ENCODE data around the gene GSPT1. TPM values are rescaled to one million over a fixed set of nuclear protein-coding genes. Genes with fewer than 3 reads are reported as not detected.

Gene GSPT1
- total RNA-seq, 5 donors from 2014 or later (not counting 1 experiment from before 2014, with no cell fraction given), result 84.2 to 166 (median 92.5) TPM

GRCh38 chr16:11843206-11843605 is 72.5 kb downstream of the GSPT1 start:
- H3K4me1 ChIP-seq (ENCODE audit: control insufficient read depth in 1 of 2, extremely low read depth in 1 of 2, insufficient read depth in 2 of 2, low read length in 2 of 2), result peaks cover 0 to 4% of the 10 kb centered on the region in 2 experiments
- ChIA-PET POLR2A (no interaction called here), CTCF (interaction anchor here in 1 of 2 donors (0.7 kb wide), 1 partner anchor 45 kb away, joined by 6 read pairs; no protein-coding TSS in a partner anchor)
- H3K4me1 Mint-ChIP-seq, result peaks cover 8 to 19% (median 14%) of the 10 kb centered on the region in 3 donors
- H3K4me3 ChIP-seq (ENCODE audit: control insufficient read depth in 1 of 2, extremely low read depth in 1 of 2, low read length in 1 of 2), result no peak overlapping the region
- H3K4me3 Mint-ChIP-seq, result no peak overlapping the region
- no peaks in the 10 kb centered on the region for H3K9me3 Mint-ChIP-seq
- H3K27ac ChIP-seq (ENCODE audit: low read length), result no peak overlapping the region
- H3K9me3 ChIP-seq, result no peaks in the 10 kb centered on the region
- H3K27ac Mint-ChIP-seq, result no peak overlapping the region
- H3K27me3 ChIP-seq (replicated peaks in 1 of 2; ENCODE audit: control insufficient read depth in 2 of 2, extremely low read depth in 1 of 2, insufficient read depth in 2 of 2, low read length in 1 of 2), result no peaks in the 10 kb centered on the region
- peaks cover 9 to 91% of the 10 kb centered on the region in 2 donors for H3K36me3 ChIP-seq (ENCODE audit: control insufficient read depth in 2 of 2, extremely low read depth in 1 of 2, insufficient read depth in 1 of 2, low read length in 1 of 2)
- peaks cover 43% of the 10 kb centered on the region for H3K36me3 Mint-ChIP-seq
- ATAC-seq (replicated peaks in 1 of 4), result no peak
- WGBS (ENCODE audit: insufficient coverage), result no CpG with 5 or more reads among the region's 11 CpGs
- no peaks in the 10 kb centered on the region for H3K27me3 Mint-ChIP-seq
- DNase-seq, result no peak

GRCh38 chr16:11841026-11841425 is 74.7 kb downstream of the GSPT1 start:
- H3K27me3 Mint-ChIP-seq, result no peaks in the 10 kb centered on the region

GRCh38 chr16:11836650-11837244 is 79.0 kb downstream of the GSPT1 start:
- H3K4me3 Mint-ChIP-seq, result no peak overlapping the region
- H3K27me3 Mint-ChIP-seq, result no peaks in the 10 kb centered on the region
- no peak for DNase-seq
- Histone ChIP-seq H3K36me3 (ENCODE audit: control insufficient read depth in 2 of 2, extremely low read depth in 1 of 2, insufficient read depth in 1 of 2, low read length in 1 of 2) (peaks cover 5 to 55% of the 10 kb centered on the region in 2 donors), H3K4me1 (ENCODE audit: control insufficient read depth in 1 of 2, extremely low read depth in 1 of 2, insufficient read depth in 2 of 2, low read length in 2 of 2) (no peaks in the 10 kb centered on the region), H3K9me3 (no peaks in the 10 kb centered on the region), H3K4me3 (ENCODE audit: control insufficient read depth in 1 of 2, extremely low read depth in 1 of 2, low read length in 1 of 2) (no peak overlapping the region), H3K27me3 (replicated peaks in 1 of 2; ENCODE audit: control insufficient read depth in 2 of 2, extremely low read depth in 1 of 2, insufficient read depth in 2 of 2, low read length in 1 of 2) (no peaks in the 10 kb centered on the region), H3K27ac (ENCODE audit: low read length) (no peak overlapping the region)
- no peak overlapping the region for H3K27ac Mint-ChIP-seq
- WGBS (ENCODE audit: insufficient coverage), result no CpG with 5 or more reads among the region's 7 CpGs
- peaks cover 0 to 6% (median 0%) of the 10 kb centered on the region in 3 donors for H3K4me1 Mint-ChIP-seq
- H3K9me3 Mint-ChIP-seq, result no peaks in the 10 kb centered on the region
- H3K36me3 Mint-ChIP-seq, result peaks cover 35% of the 10 kb centered on the region
- CTCF ChIA-PET, result no interaction called here
- POLR2A ChIA-PET, result no interaction called here
- ATAC-seq (replicated peaks in 1 of 4), result no peak

More at GRCh38 chr16:11841026-11841425, 74.7 kb downstream of the GSPT1 start:
- 96% methylated on average over 4 of the region's 7 CpGs for WGBS (ENCODE audit: insufficient coverage)
- H3K36me3 ChIP-seq (ENCODE audit: control insufficient read depth in 2 of 2, extremely low read depth in 1 of 2, insufficient read depth in 1 of 2, low read length in 1 of 2), result peaks cover 9 to 91% of the 10 kb centered on the region in 2 donors
- no peak overlapping the region for H3K27ac Mint-ChIP-seq
- H3K4me1 Mint-ChIP-seq, result peaks cover 1 to 9% (median 8%) of the 10 kb centered on the region in 3 donors
- H3K27ac ChIP-seq (ENCODE audit: low read length), result no peak overlapping the region
- H3K4me3 ChIP-seq (ENCODE audit: control insufficient read depth in 1 of 2, extremely low read depth in 1 of 2, low read length in 1 of 2), result no peak overlapping the region
- CTCF ChIA-PET, result no interaction called here
- ATAC-seq (replicated peaks in 1 of 4) (no peak), DNase-seq (no peak)
- POLR2A ChIA-PET, result interaction anchor here (0.5 to 0.6 kb wide), 2 partner anchors 31 to 232 kb away, joined by 3 to 4 read pairs; no protein-coding TSS in a partner anchor
- H3K4me3 Mint-ChIP-seq, result no peak overlapping the region
- H3K9me3 Mint-ChIP-seq, result no peaks in the 10 kb centered on the region
- H3K27me3 ChIP-seq (replicated peaks in 1 of 2; ENCODE audit: control insufficient read depth in 2 of 2, extremely low read depth in 1 of 2, insufficient read depth in 2 of 2, low read length in 1 of 2), result no peaks in the 10 kb centered on the region
- H3K36me3 Mint-ChIP-seq, result peaks cover 54% of the 10 kb centered on the region
- H3K9me3 ChIP-seq, result no peaks in the 10 kb centered on the region
- no peaks in the 10 kb centered on the region for H3K4me1 ChIP-seq (ENCODE audit: control insufficient read depth in 1 of 2, extremely low read depth in 1 of 2, insufficient read depth in 2 of 2, low read length in 2 of 2)

GRCh38 chr16:11835891-11836649 is 79.7 kb downstream of the GSPT1 start:
- WGBS (ENCODE audit: insufficient coverage), result 73% methylated on average over 4 of the region's 9 CpGs
- Mint-ChIP-seq H3K27me3 (no peaks in the 10 kb centered on the region), H3K27ac (no peak overlapping the region), H3K9me3 (no peaks in the 10 kb centered on the region), H3K4me3 (no peak overlapping the region), H3K4me1 (peaks cover 0 to 6% (median 0%) of the 10 kb centered on the region in 3 donors), H3K36me3 (peaks cover 30% of the 10 kb centered on the region)
- Histone ChIP-seq H3K27me3 (replicated peaks in 1 of 2; ENCODE audit: control insufficient read depth in 2 of 2, extremely low read depth in 1 of 2, insufficient read depth in 2 of 2, low read length in 1 of 2) (no peaks in the 10 kb centered on the region), H3K4me3 (ENCODE audit: control insufficient read depth in 1 of 2, extremely low read depth in 1 of 2, low read length in 1 of 2) (no peak overlapping the region), H3K4me1 (ENCODE audit: control insufficient read depth in 1 of 2, extremely low read depth in 1 of 2, insufficient read depth in 2 of 2, low read length in 2 of 2) (no peaks in the 10 kb centered on the region), H3K9me3 (no peaks in the 10 kb centered on the region), H3K36me3 (ENCODE audit: control insufficient read depth in 2 of 2, extremely low read depth in 1 of 2, insufficient read depth in 1 of 2, low read length in 1 of 2) (peaks cover 2 to 48% of the 10 kb centered on the region in 2 donors), H3K27ac (ENCODE audit: low read length) (no peak overlapping the region)
- ChIA-PET CTCF (no interaction called here), POLR2A (interaction anchor here in 1 of 2 donors (0.6 kb wide), 1 partner anchor 669 kb away, joined by 3 read pairs; no protein-coding TSS in a partner anchor)
- ATAC-seq (replicated peaks in 1 of 4) (no peak), DNase-seq (no peak)

GRCh38 chr16:11835309-11835708 is 80.4 kb downstream of the GSPT1 start:
- Histone ChIP-seq H3K4me3 (ENCODE audit: control insufficient read depth in 1 of 2, extremely low read depth in 1 of 2, low read length in 1 of 2) (no peak overlapping the region), H3K9me3 (no peaks in the 10 kb centered on the region), H3K27ac (ENCODE audit: low read length) (no peak overlapping the region), H3K36me3 (ENCODE audit: control insufficient read depth in 2 of 2, extremely low read depth in 1 of 2, insufficient read depth in 1 of 2, low read length in 1 of 2) (peaks cover 0 to 41% of the 10 kb centered on the region in 2 donors), H3K4me1 (ENCODE audit: control insufficient read depth in 1 of 2, extremely low read depth in 1 of 2, insufficient read depth in 2 of 2, low read length in 2 of 2) (no peaks in the 10 kb centered on the region), H3K27me3 (replicated peaks in 1 of 2; ENCODE audit: control insufficient read depth in 2 of 2, extremely low read depth in 1 of 2, insufficient read depth in 2 of 2, low read length in 1 of 2) (no peaks in the 10 kb centered on the region)
- Mint-ChIP-seq H3K36me3 (peaks cover 27% of the 10 kb centered on the region), H3K9me3 (no peaks in the 10 kb centered on the region), H3K27me3 (no peaks in the 10 kb centered on the region), H3K4me1 (peaks cover 0 to 6% (median 0%) of the 10 kb centered on the region in 3 donors), H3K4me3 (no peak overlapping the region), H3K27ac (no peak overlapping the region)
- POLR2A ChIA-PET, result interaction anchor here (0.5 to 0.6 kb wide), 4 partner anchors 74 to 890 kb away, joined by 3 to 4 read pairs (median 3); no protein-coding TSS in a partner anchor
- 100% methylated on average over 2 of the region's 4 CpGs for whole genome bisulfite sequencing (ENCODE audit: insufficient coverage)
- CTCF ChIA-PET, result no interaction called here
- ATAC-seq (replicated peaks in 1 of 4), result no peak
- DNase-seq, result no peak

- Histone ChIP-seq H3K4me3 (ENCODE audit: control insufficient read depth in 1 of 2, extremely low read depth in 1 of 2, low read length in 1 of 2) (no peak overlapping the region), H3K9me3 (no peaks in the 10 kb centered on the region), H3K27ac (ENCODE audit: low read length) (no peak overlapping the region), H3K27me3 (replicated peaks in 1 of 2; ENCODE audit: control insufficient read depth in 2 of 2, extremely low read depth in 1 of 2, insufficient read depth in 2 of 2, low read length in 1 of 2) (no peaks in the 10 kb centered on the region), H3K36me3 (ENCODE audit: control insufficient read depth in 2 of 2, extremely low read depth in 1 of 2, insufficient read depth in 1 of 2, low read length in 1 of 2) (peaks cover 0 to 29% of the 10 kb centered on the region in 2 donors), H3K4me1 (ENCODE audit: control insufficient read depth in 1 of 2, extremely low read depth in 1 of 2, insufficient read depth in 2 of 2, low read length in 2 of 2) (no peaks in the 10 kb centered on the region)
- Mint-ChIP-seq H3K9me3 (no peaks in the 10 kb centered on the region), H3K27ac (no peak overlapping the region), H3K27me3 (no peaks in the 10 kb centered on the region), H3K4me3 (no peak overlapping the region), H3K4me1 (peaks cover 0 to 6% (median 0%) of the 10 kb centered on the region in 3 donors), H3K36me3 (peaks cover 19% of the 10 kb centered on the region)
- ChIA-PET POLR2A (interaction anchor here in 1 of 2 donors (0.6 kb wide), 1 partner anchor 889 kb away, joined by 4 read pairs; no protein-coding TSS in a partner anchor), CTCF (interaction anchor here in 1 of 2 donors (0.6 kb wide), 1 partner anchor 1044 kb away, joined by 5 read pairs; no protein-coding TSS in a partner anchor)
- ATAC-seq (replicated peaks in 1 of 4), result no peak
- DNase-seq, result no peak
- WGBS (ENCODE audit: insufficient coverage), result no CpG with 5 or more reads among the region's 6 CpGs
These were observed 81.6 kb downstream of the GSPT1 start for GRCh38 chr16:11833951-11834695.

Measured in T-cell (primary cell).